GM19025 (cell line): Measurements from ENCODE around the gene RADIL.

Source experiments
- ATAC-seq: cut with Tn5 transposase; IDR thresholded peaks from one replicate; pipeline ENCODE4 v1.9.1; 2021; ENCODE audit warnings: mild to moderate bottlenecking, low read depth, moderate library complexity; ENCODE audit not compliant: unreplicated experiment

The RADIL gene

DNA sequence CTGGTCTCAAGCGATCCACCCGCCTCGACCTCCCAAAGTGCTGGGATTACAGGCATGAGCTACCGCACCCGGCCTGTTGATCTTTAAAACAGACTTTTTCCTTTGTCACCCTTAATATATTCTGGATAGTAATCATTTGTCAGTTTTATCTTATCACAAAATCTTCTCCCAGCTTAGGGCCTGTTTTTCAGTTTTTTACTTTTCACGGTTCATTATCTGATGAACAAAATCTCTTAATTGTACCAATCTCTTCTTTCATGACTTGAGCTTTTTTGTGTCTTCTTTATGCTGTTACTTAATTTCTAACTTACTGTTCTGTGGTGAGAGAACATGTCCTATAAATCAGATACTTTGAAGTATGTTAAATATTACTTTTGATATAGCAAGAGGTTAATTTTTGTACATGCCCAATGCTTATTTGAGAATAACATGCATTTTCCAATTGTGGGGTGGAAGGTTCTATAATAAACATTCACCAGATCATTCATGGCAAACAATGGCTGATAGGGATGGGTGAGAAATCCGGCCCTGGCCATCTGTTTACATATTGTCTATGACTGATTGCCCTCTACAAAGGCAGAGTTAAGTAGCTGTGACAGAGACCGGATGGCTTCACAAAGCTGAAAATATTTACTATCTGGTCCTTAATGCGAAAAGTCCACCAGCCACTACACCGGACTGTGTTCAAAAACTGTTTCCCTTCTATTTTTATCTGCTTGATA, 27.0 kb downstream of the RADIL start:
- no peak for ATAC-seq

DNA sequence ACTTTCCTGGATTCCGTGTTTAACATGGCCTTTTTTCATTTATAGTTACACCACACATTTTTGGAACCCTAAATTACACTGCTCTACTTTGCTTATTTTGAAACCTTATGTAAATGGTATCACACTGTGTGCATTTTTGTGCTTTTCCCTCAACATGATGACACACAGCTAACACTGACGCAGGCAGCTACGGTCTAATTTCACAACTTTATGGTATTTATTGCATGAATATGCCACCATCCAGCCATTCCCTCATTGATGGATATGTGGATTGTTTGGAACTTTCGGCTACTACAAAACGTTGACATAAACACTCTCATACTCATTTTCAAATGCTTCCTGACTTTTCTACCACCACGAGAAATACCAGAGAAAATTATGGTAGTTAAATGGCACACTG, 28.6 kb downstream of the RADIL start:
- no peak for ATAC-seq

DNA sequence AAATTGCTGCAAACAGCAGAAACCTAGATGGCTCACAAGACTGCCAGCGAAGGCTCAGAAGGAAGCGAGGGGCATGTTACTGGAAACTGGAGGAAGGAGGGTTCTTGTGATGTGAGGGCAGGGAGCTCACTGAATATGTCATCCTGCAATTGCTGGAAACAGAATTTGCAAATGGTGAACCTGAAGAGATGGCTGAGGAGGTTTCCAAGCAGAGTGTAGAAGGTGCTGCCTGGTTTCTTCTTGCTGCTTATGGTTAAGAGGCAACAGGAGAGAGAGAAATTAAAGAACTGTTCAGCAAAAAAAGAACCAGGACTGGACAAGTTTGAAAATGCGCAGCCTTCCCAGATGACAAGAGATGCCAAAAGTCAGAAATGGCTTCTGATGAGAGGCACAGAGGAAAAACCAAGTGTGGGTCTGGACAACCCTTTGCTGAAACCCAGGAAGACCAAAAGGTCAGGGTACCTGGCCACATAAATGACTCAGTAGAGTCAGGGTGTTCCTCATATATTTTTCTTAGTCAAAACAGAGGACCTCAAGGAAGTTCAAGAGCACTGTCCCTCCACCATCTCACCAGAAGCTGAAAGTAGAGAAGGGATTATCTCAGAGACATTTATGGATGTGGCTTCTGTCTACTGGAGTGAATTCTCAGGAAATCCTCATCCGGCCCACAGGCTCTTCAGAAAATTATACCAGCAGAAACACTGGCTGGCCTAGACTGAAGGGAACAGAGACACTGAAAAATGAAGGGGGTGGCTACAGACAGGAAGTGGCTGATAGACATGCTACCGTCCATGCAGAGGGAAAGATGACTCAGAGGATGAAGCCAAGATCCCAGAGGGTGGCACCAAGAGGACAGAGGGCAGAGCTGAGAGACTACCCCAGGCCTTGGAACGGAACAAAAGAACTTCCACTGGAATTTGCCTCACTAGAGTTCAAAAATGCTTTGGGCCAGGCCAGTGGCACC, 31.8 kb downstream of the RADIL start:
- ATAC-seq: no peak

DNA sequence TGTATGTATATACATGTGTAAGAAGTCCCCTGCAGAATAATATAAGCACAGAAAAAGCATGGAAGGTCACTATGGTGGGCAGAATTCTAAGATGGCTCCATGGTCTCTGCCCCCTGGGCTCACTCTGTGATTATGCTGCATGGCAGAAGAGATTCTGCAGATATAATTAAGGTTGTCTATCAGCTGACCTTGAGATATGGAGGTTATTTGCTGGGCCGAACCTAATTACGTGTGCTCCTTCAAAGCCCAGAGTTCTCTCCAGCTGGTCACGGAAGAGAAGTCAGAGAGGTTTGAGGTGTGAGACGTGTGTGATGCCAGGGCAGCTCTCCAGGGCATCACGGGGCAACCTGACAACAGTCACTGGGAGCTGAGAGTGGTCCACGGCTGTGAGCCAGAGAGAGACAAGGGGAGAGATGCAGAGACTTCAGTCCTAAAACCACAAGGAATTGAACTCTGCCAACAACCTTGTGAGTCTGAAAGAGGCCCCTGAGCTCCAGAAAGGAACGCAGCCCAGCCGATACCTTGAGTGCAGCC, 33.2 kb downstream of the RADIL start:
- ATAC-seq: no peak

DNA sequence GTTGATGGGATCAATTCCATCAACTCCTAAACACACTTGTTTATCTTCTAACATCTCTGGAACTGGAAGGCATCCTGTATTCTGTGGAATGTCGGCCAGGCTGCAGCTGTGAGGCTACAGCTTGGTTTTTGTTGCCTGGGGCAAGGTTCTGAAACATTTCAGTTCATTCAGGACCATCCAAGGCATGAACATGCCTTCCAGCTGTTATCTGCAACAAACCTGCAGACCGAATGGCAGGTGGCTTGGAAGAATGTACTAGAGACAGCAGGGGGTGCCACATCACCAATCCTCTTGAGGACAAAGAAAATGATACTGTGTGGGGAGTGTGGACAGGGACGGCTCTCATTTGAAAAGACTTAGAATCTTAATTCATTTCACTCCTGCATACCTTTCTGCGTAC, 34.1 kb downstream of the RADIL start:
- no peak for ATAC-seq

DNA sequence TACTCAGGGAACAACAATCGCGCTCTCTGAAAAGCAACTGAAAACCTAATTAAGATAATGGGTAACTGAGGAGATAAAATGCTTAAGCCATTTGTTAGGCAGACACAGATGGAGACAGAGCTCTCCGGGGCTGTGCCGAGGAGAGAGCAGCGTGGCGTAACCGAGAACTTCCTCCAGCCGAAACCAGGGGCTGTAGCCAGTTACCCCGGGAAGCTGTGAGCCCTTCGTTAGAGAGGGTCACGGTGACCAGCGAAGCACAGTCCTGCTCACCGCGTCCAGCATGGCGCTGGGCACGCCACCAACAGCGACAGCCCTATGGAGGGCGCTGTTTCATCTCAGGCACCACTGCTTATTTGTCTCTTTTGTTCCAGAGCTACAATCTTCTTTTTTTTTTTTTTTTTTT, 37.8 kb downstream of the RADIL start:
- no peak for ATAC-seq

DNA sequence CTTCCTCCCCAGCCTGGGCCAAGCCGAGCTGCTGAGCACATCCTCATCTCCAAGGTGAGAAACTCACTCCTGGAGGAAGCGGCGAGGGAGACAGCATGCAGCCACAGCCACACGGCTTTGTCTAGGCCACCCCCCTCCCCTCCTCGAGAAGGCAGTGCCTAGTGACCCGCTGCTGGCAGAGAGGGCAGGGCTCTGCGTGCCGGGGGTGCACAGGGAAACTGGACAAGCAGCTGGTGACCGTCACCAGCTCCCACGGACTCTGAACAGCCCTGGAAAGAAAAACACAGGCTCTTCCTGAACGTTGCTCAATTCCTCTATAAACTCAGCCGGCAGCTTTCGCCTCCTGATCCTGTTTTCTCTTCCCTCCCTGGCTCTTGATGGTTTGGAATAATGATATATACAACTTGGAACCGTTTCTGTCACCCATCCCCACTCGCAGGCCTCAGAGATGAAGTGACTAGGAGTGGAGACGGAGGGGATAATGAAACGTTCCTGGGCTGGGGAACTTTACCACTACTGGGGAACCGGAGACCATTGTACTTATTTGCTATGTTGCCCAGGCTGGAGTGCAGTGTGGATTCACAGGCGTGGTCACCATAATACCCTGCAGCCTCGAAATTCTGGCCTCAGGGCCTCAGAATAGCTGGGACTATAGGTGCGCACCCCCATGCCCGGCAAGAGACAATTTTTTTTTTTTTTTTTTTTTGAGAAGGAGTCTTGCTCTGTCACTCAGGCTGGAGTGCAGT, 41.0 kb downstream of the RADIL start:
- ATAC-seq: no peak

DNA sequence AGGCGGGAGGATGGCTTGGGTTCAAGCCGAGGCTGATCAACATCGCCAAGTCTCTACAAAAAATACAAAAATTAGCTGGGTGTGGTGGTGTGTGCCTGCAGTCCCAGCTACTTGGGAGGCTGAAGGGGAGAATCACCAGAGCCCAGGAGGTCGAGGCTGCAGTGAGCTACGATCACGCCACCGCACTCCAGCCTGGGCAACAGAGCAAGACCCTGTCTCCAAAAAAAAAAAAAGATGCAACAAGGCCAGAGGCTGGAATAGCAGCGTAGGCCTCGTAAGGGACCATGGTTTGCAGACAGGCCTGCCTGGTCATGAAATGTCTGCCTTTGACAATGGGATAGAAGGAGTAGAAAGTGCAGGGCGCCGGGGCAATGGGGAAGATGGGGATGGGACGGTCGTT, 41.7 kb downstream of the RADIL start:
- ATAC-seq: no peak

DNA sequence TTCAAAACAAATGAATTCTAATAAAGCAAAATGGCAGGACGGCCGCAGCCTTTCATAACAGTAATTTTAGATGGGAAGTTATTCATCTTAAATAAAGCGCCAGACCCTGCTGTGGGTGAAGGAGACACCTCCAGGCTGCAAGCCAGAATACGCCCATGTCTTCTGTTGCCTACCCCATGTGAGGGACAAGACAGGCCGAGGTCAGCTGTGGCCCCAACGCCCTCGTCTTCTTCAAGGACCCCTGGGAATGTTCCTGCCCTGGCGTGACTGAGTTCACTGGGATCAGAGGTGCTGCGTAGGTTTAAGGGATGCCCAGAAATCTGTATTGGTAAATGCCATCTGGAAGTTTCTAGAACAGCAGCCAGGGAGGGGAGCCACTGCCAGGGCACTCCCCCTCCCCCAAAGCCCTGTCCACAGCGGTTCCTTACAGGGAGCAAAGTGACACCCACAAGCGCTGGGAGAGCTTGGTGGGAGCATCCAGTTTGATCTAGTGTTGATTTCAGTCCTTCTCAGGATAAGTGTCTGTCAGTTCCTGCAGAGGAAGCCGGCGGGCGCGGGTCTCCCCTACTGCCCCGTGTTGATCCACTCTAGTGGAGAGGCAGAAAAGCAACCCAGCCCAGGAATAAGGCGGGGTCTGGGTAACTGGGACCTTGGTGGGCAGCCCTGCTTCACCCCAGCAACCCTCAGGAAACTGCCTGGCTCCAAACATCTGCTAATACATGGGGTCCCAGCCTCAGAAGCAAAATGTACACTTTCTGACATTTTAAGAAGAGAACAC, 42.3 kb downstream of the RADIL start:
- ATAC-seq: no peak

DNA sequence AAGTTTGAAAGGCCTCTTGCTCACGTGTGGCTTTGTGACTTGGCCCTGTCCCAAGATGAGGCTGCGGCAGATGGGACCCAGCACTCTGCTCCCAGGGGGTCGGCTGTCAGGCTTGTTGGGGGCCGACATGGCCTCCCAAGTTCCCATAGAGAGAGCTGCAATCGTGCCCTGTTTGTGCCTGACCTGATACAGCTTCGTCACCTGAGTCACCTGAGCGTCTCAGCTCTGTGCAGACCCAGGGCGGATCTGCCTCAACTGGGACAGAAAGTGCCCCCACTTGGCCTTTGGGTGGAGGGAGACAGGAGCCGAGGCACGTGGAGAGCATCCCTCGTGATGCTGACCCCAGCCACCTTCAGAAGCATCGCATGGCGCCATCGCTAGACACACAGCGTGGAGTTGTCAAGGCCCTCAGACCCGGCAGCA, 43.4 kb downstream of the RADIL start:
- no peak for ATAC-seq

DNA sequence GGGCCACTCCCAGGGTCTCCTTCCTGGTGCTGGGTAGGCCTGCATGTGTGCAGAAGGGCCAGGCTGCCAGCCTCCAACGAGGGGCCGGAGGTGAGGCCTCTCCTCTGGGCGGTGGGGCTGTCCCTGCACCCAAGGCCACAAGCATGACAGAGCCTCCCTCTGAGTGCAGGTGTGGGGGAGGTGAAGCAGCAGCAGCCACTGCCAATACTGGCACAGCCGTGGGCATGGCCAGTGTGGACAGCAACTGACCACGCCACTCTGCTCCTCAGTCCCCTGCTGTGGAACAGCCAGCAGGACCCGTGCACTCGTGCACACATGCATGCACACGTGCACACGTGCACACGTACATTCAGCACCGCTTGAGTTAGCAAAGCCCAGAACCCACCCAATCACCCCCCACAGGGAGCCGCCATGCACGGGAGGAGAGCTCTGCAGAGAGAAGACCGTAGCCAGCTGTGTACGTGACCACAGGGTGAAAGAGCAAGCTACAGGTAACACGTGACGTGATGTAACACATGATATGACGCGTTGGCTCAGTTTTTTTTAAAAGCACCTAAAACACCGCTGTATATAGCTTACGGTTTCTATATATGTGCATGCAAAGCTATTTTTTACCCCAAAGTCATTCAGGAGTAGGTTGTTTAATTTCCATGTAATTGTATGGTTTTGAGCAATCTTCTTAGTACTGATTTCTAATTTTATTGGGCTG, 44.7 kb downstream of the RADIL start:
- ATAC-seq: no peak

DNA sequence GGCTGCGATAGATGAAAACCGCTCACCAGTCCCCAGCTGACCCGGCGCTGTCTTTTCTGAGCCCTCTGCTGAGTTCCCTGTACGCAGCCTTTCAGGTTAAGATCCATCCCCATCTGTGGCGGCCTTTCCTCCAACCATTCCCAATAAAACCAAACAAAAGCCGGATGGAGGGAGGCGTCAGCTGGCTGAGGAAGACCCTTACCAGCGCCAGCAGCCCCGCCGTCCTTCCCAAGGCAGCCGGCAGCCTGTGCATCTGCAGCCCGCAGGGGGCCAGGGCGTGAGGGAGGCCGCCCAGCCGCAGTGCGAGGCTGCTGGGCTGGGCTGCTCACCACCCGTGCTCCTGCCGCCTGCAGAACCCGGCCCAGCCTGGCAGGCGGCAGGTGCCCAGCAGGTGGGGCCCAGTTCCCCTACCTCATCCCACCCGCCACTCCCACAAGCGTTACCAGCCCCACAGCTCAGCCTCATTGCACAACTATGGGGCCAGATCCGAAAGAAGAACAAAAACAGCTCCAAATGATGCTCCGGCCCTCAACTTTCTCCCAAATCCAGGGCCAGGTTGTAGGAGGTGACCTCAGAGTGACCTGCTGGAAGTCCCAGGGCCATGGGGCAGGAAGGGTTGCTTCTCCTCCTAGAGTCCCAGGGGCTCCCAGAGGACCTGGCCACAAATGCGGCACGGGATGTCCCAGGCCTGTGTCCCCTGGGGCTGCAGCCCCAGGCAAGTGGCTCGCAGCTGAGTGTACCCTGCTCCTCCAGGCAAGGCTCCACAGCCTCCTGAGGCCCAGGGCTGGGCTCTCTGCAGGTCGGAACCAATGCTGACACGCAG, 45.5 kb downstream of the RADIL start:
- no peak for ATAC-seq

DNA sequence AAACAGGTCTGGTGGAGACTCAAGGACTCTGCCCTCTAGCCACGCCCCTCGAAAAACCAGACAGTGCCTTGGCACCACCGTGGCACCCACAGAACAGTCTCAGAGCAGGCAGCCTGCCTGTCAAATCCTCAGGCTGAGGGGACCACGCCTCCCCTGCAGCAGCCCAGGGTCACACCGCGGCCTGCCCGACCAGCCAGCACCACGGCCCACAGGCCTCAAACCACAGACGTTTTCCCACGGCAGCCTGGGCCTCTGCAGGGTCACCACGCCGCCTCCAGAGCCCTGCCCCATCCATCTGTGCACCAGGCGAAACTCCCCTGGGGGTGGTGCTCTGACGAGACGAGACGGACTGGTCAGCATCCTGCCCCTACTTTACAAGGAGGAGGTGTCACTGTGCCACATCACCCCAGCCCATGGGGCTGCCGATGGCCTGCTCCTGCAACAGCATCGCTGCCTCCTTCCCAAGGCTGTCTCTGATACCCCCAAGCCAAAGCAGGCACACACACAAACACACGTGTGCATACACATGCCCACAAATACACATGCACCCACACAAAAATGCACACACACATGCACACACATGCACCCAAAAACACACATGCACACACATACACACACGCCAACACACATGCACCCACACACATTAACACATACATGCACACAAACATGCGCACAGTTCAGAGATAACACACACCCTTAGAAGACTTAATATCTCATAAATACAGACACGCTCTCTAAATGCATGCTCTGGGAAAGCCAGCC, 46.3 kb downstream of the RADIL start:
- ATAC-seq: no peak

DNA sequence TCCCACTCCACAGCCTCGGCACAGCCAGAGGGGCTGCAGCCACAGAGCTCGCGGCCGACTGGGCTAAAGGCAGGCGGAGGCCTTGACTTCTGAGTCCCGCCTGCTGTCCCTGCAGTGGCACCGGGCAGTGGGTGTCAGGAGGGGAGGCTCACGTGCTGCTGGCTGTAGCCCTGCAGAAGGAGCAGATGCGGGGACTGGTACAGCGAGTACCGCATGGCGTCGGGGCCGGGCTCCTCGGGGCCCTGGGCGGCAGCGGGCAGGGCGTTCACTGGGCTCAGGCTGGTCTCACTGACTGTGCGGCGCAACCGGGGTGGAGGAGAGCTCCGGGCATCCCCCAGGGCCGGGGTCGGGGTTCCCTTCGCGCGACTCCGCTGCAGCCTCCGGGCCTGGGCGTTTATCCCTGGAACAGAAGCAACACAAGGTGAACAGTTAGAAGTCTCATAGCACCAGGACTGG, 47.3 kb downstream of the RADIL start:
- no peak for ATAC-seq

DNA sequence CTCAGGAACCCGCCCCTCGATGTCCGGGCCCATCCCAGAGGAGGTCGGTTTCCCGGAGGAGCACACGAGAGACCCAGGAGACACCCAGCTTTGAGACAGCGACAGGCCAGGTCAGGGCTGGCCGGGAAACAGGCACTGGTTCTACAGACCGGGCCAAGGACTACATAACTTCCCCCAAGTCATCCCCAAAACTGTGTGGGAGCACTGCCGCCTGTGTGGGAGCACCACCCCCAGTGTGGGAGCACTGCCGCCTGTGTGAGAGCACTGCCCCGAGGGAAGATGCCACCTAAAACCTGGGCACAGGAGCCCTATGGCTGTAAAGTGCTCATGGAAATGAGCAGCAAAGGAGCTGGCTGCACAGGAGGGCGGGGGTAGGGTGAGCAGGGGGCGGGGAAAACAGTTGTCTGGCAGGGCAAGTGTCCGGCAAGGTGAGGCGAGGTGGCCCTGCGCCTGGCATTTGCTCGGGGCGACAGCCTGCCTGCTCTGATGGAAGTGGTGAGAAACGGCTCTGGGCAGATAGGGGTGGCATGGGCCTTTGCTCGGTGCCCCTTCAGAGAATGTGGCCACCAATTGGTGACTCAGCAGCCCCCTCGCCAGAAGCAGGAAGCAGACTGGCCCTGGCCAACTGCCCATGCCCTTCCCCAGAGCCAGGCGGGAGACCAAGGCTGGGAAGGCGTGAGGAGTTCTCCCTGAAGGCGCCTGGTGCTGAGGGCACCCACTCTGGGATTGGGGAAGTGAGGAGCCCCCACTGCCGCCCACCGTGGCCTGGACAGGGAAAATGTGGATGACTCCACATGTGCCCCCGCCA, 47.9 kb downstream of the RADIL start:
- ATAC-seq: no peak

DNA sequence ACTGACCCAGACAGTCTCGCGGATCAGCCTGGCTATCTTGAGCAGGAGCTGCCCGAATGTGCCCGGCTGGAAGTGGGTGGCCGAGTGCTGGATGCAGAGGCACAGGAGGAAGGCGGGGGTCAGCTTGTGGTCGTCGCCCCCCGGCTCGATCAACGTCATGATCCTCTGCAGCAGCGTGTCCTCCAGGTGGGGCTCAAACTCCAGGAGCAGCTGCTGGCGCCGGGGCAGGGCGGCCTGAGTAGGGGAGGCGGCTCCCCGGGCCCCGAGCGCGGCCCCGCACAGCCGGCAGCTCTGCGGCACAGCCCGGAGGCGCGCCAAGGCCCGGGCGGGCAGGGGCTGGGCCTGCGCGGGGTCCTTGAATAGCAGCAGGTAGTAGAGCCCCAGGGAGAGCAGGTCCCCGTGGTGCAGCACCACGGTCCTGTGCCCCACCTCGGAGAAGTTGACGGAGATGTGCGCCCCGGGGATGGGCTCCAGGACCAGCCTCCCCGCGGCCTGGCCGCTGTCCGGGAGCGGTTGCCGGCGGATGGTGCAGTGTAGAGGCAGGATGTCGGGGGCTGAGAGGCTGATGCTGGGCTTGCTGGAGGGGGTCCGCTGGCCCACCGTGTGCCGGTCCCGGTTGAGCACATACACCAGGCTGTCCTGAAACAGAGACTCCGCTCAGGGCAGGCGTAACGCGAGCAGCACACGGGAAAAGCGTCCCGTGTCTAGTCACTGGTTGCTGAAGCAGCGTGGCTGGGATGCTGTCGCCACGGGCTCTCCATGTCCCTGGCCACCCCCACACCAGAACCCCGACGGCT, 48.7 kb downstream of the RADIL start:
- ATAC-seq: no peak
